Lower leg skin (tissue), 3 donors: ENCODE measurements around the gene ADA.

Experiments
- CTCF ChIP-seq, 3 donors: fragments of 450-650 bp; IDR thresholded peaks; one replicate each; pipeline ENCODE4 v1.5.1; 2016; ENCODE audit warnings: antibody characterized with exemption in 3 of 3, mild to moderate bottlenecking in 3 of 3, moderate library complexity in 2 of 3
- POLR2A ChIP-seq, 2 donors: fragments of 450-650 bp; IDR thresholded peaks; one replicate each; pipeline ENCODE4 v1.6.1; 2016 to 2017; ENCODE audit warnings: antibody characterized with exemption in 2 of 2, mild to moderate bottlenecking in 1 of 2, moderate library complexity in 1 of 2

DNA sequence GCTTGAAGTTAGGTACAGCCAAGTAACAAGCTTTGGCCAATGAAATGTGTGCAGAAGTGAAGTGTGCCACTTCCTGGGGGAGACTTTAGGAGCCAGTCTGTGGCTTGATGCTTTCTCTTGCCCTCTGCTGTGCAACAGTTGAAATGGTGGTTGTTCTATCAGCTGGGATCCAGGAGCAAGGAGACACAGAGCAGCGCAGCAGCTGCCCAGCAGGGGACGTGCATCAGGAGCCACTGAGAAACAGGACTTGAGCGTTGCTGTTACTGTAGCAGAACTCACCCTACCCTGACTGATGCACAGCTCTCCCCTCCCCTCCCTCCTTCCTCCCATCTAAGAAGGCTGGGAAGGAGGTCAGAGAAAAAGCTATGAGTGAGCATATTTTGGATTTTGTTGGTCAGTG lies 44.8 kb upstream of the ADA start:
- no peak for TF ChIP-seq CTCF (IDR thresholded peaks at IDR 0.05)
- TF ChIP-seq POLR2A (IDR thresholded peaks at IDR 0.05) = no peak
